Neuronal stem cell (in vitro differentiated cells): ENCODE results near the gene GNG14.
A peak's percentile ranks its signal among the peaks of the same experiment; 100 is the strongest.

Source experiments
- DNase-seq: peaks from one replicate; pipeline ENCODE4 v3.0.0-alpha.2; 2013; ENCODE audit warnings: low spot score
- H2AFZ ChIP-seq: one replicate; pipeline ENCODE4 v1.6.1; 2013; ENCODE audit warnings: mild to moderate bottlenecking, low read length, inconsistent platforms
- H2AK5ac ChIP-seq: 2 replicates; pipeline ENCODE4 v1.6.1; 2013; ENCODE audit warnings: low read depth, mild to moderate bottlenecking, inconsistent platforms, low read length, moderate library complexity, mixed read lengths
- H2BK120ac ChIP-seq: 2 replicates; pipeline ENCODE4 v1.6.1; 2013; ENCODE audit warnings: low read depth, mild to moderate bottlenecking, inconsistent platforms, low read length, moderate library complexity, mixed read lengths
- H2BK12ac ChIP-seq: one replicate; pipeline ENCODE4 v1.6.1; 2013; ENCODE audit warnings: low read length, inconsistent platforms
- H2BK15ac ChIP-seq: 2 replicates; pipeline ENCODE4 v1.6.1; 2013; ENCODE audit warnings: mild to moderate bottlenecking, low read length, inconsistent platforms, mixed read lengths
- H2BK5ac ChIP-seq: one replicate; pipeline ENCODE4 v1.6.1; 2013; ENCODE audit warnings: inconsistent platforms, mild to moderate bottlenecking, low read length, moderate library complexity
- H3K14ac ChIP-seq: one replicate; pipeline ENCODE4 v1.6.1; 2013; ENCODE audit warnings: low read length, inconsistent platforms
- H3K18ac ChIP-seq: 2 replicates; pipeline ENCODE4 v1.6.1; 2013; ENCODE audit warnings: low read length, inconsistent platforms
- H3K23ac ChIP-seq: 2 replicates; pipeline ENCODE4 v1.6.1; 2013; ENCODE audit warnings: low read depth, mild to moderate bottlenecking, mixed read lengths, low read length, inconsistent platforms; ENCODE audit not compliant: poor library complexity
- H3K27ac ChIP-seq: replicated peaks from 3 replicates; pipeline ENCODE4 v1.5.1; 2013; ENCODE audit warnings: low read length, inconsistent platforms
- H3K27me3 ChIP-seq, 3 experiments: 2 replicates each; pipeline ENCODE4 v1.6.1; 2013; ENCODE audit warnings: low read length in 3 of 3, mild to moderate bottlenecking in 2 of 3, inconsistent platforms in 1 of 3, low read depth in 1 of 3, mixed read lengths in 1 of 3, moderate library complexity in 1 of 3; ENCODE audit not compliant: control insufficient read depth in 3 of 3, insufficient read depth in 3 of 3
- H3K36me3 ChIP-seq, 2 donors: replicated peaks in 1 of 2; 2 replicates each; pipeline ENCODE4 v1.6.1; 2013; ENCODE audit warnings: low read length in 2 of 2; ENCODE audit not compliant: control insufficient read depth in 2 of 2, insufficient read depth in 2 of 2
- H3K4ac ChIP-seq: 2 replicates; pipeline ENCODE4 v1.6.1; 2013; ENCODE audit warnings: inconsistent platforms, mild to moderate bottlenecking, low read length, moderate library complexity
- H3K4me1 ChIP-seq, 2 donors: 1 replicate in 1 of 2; 2 replicates in 1 of 2; pipeline ENCODE4 v1.6.1; 2013; ENCODE audit warnings: low read length in 2 of 2, low read depth in 1 of 2; ENCODE audit not compliant: control insufficient read depth in 2 of 2, insufficient read depth in 1 of 2
- H3K4me2 ChIP-seq: one replicate; pipeline ENCODE4 v1.6.1; 2013; ENCODE audit warnings: mild to moderate bottlenecking, low read length, inconsistent platforms; ENCODE audit not compliant: insufficient read depth, poor library complexity, severe bottlenecking
- H3K4me3 ChIP-seq, 2 donors: 2 replicates each; pipeline ENCODE4 v1.5.1; 2013; ENCODE audit warnings: low read length in 2 of 2, mild to moderate bottlenecking in 2 of 2, inconsistent platforms in 1 of 2, moderate library complexity in 1 of 2
- H3K79me1 ChIP-seq: one replicate; pipeline ENCODE4 v1.6.1; 2013; ENCODE audit warnings: low read depth, mild to moderate bottlenecking, inconsistent platforms, low read length, moderate library complexity
- H3K9ac ChIP-seq: one replicate; pipeline ENCODE4 v1.6.1; 2013; ENCODE audit warnings: mild to moderate bottlenecking, low read depth, low read length, inconsistent platforms; ENCODE audit not compliant: poor library complexity
- H3K9me3 ChIP-seq, 2 donors: replicated peaks in 1 of 2; 2 replicates each; pipeline versions ENCODE3 to v1.6.1; 2013; ENCODE audit warnings: low read length in 2 of 2, mild to moderate bottlenecking in 2 of 2, inconsistent platforms in 1 of 2, low read depth in 1 of 2, mixed read lengths in 1 of 2, moderate library complexity in 1 of 2; ENCODE audit not compliant: control insufficient read depth in 2 of 2, insufficient read depth in 1 of 2
- H4K8ac ChIP-seq: one replicate; pipeline ENCODE4 v1.6.1; 2013; ENCODE audit warnings: low read depth, mild to moderate bottlenecking, inconsistent platforms, low read length, moderate library complexity
- H4K91ac ChIP-seq: one replicate; pipeline ENCODE4 v1.6.1; 2013; ENCODE audit warnings: low read length, low read depth, mild to moderate bottlenecking, inconsistent platforms; ENCODE audit not compliant: poor library complexity
- WGBS, 2 donors: extraction: QIAGEN DNeasy Blood & Tissue Kit; methylation state at CpG; one replicate each; pipeline ENCODE4 v1.1.7; 2013; ENCODE audit warnings: missing lambda C conversion rate in 2 of 2, mixed read lengths in 1 of 2; ENCODE audit not compliant: insufficient read length in 2 of 2, insufficient replicate concordance in 1 of 2; ENCODE audit errors: extremely low coverage in 2 of 2; 5-methylcytosine and 5-hydroxymethylcytosine counted together

Gene GNG14

DNA sequence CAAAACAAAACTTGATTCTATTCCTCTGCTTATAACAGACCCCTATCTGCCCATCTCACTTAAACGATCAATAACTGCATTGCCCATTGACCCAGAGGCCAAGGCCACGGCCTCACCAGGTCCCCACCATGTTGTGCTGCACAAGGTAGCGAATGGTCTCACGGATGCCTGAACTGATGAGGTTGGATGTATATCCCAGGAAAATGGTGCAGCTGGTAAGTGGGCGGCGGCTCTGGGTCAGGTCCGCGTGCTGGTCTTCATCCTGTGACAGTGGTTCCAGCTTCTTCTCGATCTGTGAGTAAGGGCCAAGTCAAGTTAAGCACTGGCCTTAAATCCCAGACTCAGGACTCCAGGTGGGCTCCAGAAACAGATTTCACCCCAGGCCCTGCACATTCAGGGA lies 7.8 kb upstream of the GNG14 start:
- H3K23ac ChIP-seq: no peak overlapping the region
- no peak overlapping the region for H3K27ac ChIP-seq
- no peaks in the 10 kb centered on the region for H3K9me3 ChIP-seq
- no peaks in the 10 kb centered on the region for H3K27me3 ChIP-seq
- H3K14ac ChIP-seq: no peak overlapping the region
- no peak overlapping the region for H2BK120ac ChIP-seq
- H3K18ac ChIP-seq: no peak overlapping the region
- no peak overlapping the region for H3K9ac ChIP-seq
- H2AK5ac ChIP-seq: no peak overlapping the region
- no peak overlapping the region for H4K8ac ChIP-seq
- H2BK12ac ChIP-seq: no peak overlapping the region
- WGBS, 2 donors: no CpG with 5 or more reads among the region's 9 CpGs
- DNase-seq: no peak
- H4K91ac ChIP-seq: no peak overlapping the region
- H3K79me1 ChIP-seq: peaks cover 7% of the 10 kb centered on the region
- H3K4me2 ChIP-seq: no peak overlapping the region
- no peak overlapping the region for H2BK15ac ChIP-seq
- H2BK5ac ChIP-seq: no peak overlapping the region
- H3K4me1 ChIP-seq: peaks cover 0 to 2% of the 10 kb centered on the region in 2 donors
- peaks cover 38 to 52% of the 10 kb centered on the region in 2 donors for H3K36me3 ChIP-seq
- no peak overlapping the region for H3K4ac ChIP-seq
- H3K4me3 ChIP-seq: no peak overlapping the region
- H2AFZ ChIP-seq: no peak overlapping the region

DNA sequence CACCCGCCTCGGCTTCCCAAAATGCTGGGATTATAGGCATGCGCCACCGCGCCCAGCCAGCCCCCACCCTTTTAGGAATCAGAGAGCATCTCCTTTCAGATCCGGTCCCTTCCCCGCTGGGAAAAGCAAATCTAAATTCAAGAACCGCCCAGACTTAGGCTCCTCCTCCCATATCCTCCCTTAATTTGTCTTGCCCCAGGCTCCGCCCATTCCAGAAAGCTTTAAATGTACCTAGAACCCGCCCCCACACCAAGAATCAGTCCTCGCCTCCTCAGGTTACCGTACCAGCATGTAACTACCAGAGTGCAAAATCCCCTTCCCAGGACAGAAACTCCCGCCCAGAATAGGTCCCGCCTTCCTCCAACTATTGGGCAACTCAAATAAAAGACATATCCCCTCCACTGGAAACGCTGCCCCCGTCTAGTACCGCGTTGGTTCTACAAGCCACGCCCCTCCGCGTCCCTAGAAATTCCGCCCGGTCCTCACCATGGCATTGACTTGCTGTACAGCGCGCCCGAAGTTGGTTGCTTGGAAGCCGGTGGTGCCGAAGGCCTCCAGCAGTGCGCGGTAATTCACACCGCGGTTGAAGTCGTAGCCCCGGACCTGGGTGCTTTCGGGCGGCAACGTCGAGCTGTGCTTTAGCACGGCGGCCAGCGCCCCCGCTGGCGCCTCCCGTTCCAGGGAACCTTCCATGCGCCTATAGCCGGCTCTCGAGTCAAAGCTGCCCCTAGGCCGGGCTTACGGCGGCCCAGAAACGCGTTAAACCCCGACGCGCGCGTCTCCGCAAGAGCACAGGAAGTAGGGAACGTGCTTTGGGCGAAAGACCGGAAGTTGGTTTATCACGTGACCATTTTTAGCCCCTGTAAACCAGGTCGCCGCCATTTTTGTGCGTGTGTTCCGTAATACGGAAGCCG lies 6.5 kb upstream of the GNG14 start, which contains the start of gene DHPS:
TSS of gene DHPS (minus strand) at position 807 of the 914 bp plus-strand sequence. CDS start at position 693, 114 bp downstream.
- peak within 1 kb of the TSS; percentile 97 for H2BK15ac ChIP-seq
- H2BK120ac ChIP-seq: no peak within 1 kb of the TSS
- H3K79me1 ChIP-seq: peaks cover 7% of the 10 kb centered on the region
- H3K27ac ChIP-seq: peak within 1 kb of the TSS; percentile 100
- no CpG with 5 or more reads among the region's 68 CpGs for WGBS, 2 donors
- no peak within 1 kb of the TSS for H4K8ac ChIP-seq
- H2AK5ac ChIP-seq: peak within 1 kb of the TSS; percentile 86
- H2AFZ ChIP-seq: peak within 1 kb of the TSS; percentile 95
- peak within 1 kb of the TSS; percentile 100 for H3K4ac ChIP-seq
- H3K14ac ChIP-seq: peak within 1 kb of the TSS; percentile 99
- peak within 1 kb of the TSS; percentile 84 to 93 for H3K4me3 ChIP-seq
- H2BK12ac ChIP-seq: no peak within 1 kb of the TSS
- peak within 1 kb of the TSS; percentile 99 for H2BK5ac ChIP-seq
- peak within 1 kb of the TSS; percentile 87 for H3K23ac ChIP-seq
- H3K36me3 ChIP-seq: peaks cover 27 to 39% of the 10 kb centered on the region in 2 donors
- no peaks in the 10 kb centered on the region for H3K9me3 ChIP-seq
- H4K91ac ChIP-seq: no peak within 1 kb of the TSS
- DNase-seq: peak; percentile 95
- H3K9ac ChIP-seq: peak within 1 kb of the TSS; percentile 95
- H3K18ac ChIP-seq: peak within 1 kb of the TSS; percentile 99
- peaks cover 0 to 2% of the 10 kb centered on the region in 2 donors for H3K4me1 ChIP-seq
- H3K4me2 ChIP-seq: peak within 1 kb of the TSS; percentile 52
- H3K27me3 ChIP-seq: no peaks in the 10 kb centered on the region

- H3K9me3 ChIP-seq: no peaks in the 10 kb centered on the region
- no peak overlapping the region for H4K91ac ChIP-seq
- no peak overlapping the region for H3K18ac ChIP-seq
- DNase-seq: no peak
- no peak overlapping the region for H2BK12ac ChIP-seq
- H3K23ac ChIP-seq: no peak overlapping the region
- H3K27me3 ChIP-seq: no peaks in the 10 kb centered on the region
- no peak overlapping the region for H2BK5ac ChIP-seq
- no peak overlapping the region for H3K4me2 ChIP-seq
- no peaks in the 10 kb centered on the region for H3K4me1 ChIP-seq
- no peak overlapping the region for H3K27ac ChIP-seq
- no peak overlapping the region for H4K8ac ChIP-seq
- peaks cover 0 to 4% of the 10 kb centered on the region in 2 donors for H3K36me3 ChIP-seq
- no peak overlapping the region for H3K9ac ChIP-seq
- WGBS, 2 donors: no CpG with 5 or more reads among the region's 3 CpGs
- H2BK15ac ChIP-seq: no peak overlapping the region
- H3K79me1 ChIP-seq: peaks cover 2% of the 10 kb centered on the region
- H2BK120ac ChIP-seq: no peak overlapping the region
- H3K14ac ChIP-seq: no peak overlapping the region
- no peak overlapping the region for H3K4me3 ChIP-seq
- no peak overlapping the region for H3K4ac ChIP-seq
- H2AFZ ChIP-seq: no peak overlapping the region
- no peak overlapping the region for H2AK5ac ChIP-seq
Observed at GRCh38 chr19:12685831-12686230, 2.0 kb upstream of the GNG14 start.

GRCh38 chr19:12689012-12689411 lies 1.2 kb downstream of the GNG14 start:
- Histone ChIP-seq H3K27me3 (no peaks in the 10 kb centered on the region), H2BK5ac (peak overlapping the region; percentile 53), H3K4me1 (no peaks in the 10 kb centered on the region), H3K27ac (no peak overlapping the region), H2AFZ (no peak overlapping the region), H3K4me2 (no peak overlapping the region), H4K91ac (no peak overlapping the region), H3K23ac (no peak overlapping the region), H3K36me3 (peaks cover 4% of the 10 kb centered on the region in 2 donors), H2BK12ac (no peak overlapping the region), H3K9ac (peak overlapping the region; percentile 50), H3K79me1 (peaks cover 2% of the 10 kb centered on the region), H2BK15ac (no peak overlapping the region), H3K4me3 (no peak overlapping the region), H3K14ac (peak overlapping the region; percentile 8), H2BK120ac (peak overlapping the region; percentile 81), H3K9me3 (no peaks in the 10 kb centered on the region), H3K4ac (no peak overlapping the region), H2AK5ac (no peak overlapping the region), H3K18ac (no peak overlapping the region), H4K8ac (no peak overlapping the region)
- no CpG with 5 or more reads among the region's 12 CpGs for whole genome bisulfite sequencing, 2 donors
- no peak for DNase-seq
